HL-60/S4 treated with retinoic acid at 250 ng/mL for 4 days and 3 days (cell line): ENCODE data around the gene RHOH.

Experiments
- in situ Hi-C: fragments of 300-500 bp; cut with MboI; formaldehyde crosslinking; loops from 2 replicates; pipeline ENCODE4 v1.7.0; 2022; ENCODE audit warnings: low sequenced_read_pairs

RHOH gene

DNA sequence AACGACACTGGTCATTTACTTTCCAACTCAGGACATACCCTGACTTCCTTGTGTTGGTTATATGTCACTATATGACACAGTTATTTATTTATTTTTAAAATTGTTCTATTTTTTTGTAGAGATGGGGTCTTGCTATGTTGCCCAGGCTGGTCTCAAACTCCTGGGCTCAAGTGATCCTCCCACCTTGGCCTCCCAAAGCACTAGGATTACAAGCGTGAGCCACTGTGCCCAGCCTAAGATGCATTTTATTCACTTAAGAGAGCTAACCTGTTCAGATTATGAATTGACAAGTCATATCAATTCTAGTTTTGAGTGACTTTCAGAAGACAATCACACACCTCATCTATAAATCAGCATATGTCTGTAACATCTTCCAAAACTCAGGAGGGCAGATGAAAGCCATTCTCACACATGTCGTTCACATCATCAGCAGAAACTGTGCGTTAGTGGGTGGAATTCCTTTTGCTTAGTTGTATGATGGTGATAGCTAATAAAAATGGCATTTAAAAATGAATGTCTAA, 9.4 kb upstream of the RHOH start:
- in situ Hi-C loops, result no loop called here

DNA sequence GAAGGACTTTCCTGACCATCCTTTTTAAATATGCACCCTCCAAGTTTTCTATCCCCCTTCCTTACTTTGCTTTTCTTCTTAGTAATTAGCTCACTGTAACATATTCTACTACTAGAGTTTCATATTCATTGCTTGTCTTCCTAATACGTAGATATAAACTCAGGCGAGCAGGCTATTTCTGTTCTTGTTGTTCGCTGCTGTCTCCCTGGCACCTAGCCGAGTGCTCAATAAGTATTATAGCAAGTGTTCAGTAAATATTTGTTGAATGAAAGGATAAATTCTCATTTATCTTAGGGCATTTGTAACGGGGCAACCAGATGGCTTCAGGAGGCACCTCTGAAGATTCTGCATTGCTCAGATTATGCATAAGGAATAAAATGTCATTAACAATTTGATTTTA, 6.8 kb upstream of the RHOH start:
- in situ Hi-C loops, result no loop called here

DNA sequence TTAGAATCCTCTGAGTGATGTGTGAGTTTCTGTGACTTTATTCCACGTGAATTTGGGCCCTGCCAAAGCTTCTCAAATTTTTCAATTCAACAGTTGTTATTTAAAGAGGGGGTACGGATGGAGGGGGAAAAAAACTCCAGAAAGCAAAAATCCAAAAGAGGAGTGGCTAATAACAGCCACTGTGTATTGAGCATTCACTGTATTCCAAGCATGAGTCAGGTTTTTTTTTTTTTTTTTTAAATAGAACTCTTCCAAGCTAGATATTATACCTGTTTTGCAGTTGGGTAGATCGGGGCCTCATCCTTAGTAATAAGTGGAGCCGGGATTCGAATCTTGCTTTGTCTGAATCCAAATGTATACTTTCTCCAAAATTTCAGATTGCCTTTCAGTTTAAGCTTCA, 6.4 kb upstream of the RHOH start:
- in situ Hi-C loops, result no loop called here

DNA sequence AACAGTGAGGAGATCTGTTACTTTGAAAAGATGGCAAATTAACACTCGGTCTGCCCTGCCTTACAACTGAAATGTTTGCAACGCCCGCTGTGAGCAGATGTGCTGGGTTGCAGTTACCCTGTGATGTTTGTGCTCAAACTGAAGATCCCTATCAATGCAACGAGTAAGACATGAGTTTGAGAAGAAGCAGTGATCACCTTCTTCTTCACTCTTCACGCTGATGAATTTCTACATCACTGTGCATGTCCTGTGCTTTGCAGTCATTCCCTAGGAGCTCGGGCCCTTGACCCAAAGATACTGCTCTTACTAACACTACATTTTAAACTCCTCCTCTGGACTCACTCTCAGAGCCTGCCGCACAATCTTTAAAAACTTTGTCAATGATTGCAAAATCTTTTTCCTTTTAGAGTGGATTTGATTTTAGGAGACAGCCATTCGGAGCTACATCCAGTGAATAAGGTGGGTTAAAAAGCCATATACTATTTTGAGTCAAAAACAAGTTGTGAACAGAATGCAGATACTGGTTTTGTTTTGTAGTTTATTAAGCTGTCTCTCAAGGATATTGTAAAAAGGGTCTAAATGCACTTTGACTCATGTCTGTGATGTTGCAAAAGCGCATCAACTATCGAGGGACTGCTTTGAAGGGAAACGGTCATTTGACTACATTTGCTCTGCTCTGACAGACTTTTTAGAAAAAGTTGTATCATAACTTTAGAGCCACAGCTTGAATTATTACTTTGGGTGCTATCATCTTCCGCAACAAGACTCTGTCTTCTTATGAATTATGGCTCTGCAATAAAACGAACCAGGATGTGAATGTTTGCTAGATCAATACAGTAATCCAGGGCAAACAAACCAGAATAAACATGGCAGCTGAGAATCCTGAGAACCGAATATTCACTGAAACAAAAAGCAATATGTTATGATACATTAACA, 5.7 kb upstream of the RHOH start:
- in situ Hi-C loops, result no loop called here

- in situ Hi-C loops, result no loop called here
Measured at GRCh38 chr4:40192114-40193015, 4.5 kb upstream of the RHOH start.

- in situ Hi-C loops, result no loop called here
Measured at GRCh38 chr4:40193016-40193571, 3.7 kb upstream of the RHOH start.

DNA sequence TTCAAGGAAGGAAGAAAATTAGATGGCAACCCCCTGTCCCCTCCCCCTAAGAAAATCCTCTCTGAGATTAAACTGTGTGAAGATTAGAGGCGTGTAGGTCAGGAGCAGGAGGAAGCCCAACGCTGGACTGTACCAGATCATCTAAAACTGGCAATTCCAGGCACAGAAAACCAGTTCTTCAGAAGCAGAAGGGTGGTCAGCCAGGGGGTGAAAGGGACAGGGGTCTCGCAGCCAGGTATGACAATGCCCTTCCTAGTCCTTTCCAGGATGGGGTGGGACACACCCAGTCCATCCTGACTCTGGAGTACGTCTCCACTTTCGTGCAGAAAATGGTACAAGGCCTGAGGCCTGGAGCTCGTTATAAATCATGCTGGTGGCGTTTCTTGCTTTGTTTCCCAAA, 3.3 kb upstream of the RHOH start:
- in situ Hi-C loops, result no loop called here

DNA sequence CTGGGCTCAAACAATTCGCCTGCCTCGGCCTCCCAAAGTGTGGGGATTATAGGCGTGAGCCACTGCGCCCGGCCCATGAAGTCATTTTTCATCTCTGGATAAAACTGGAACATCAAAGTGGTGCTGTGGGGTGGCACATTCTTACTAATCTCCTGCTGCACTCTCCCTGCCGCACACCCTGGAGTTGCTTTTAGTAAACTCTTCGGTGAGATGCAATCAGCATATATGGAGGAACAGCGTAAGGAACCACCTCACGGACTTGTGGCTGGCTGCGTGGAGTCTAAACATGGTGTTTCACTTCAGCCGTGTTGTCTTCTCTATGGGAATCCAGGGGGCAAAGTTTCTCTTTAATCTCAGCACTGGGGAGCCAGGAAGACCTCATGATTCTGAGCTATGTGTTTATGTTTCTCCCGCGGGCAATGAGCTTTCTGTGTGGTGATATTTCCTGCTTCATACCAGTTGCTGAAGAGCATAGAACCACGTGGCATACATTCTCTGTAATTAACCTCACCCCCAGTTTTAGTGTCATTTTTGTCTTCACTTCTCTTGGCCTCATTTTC, 2.1 kb upstream of the RHOH start:
- in situ Hi-C loops, result no loop called here

DNA sequence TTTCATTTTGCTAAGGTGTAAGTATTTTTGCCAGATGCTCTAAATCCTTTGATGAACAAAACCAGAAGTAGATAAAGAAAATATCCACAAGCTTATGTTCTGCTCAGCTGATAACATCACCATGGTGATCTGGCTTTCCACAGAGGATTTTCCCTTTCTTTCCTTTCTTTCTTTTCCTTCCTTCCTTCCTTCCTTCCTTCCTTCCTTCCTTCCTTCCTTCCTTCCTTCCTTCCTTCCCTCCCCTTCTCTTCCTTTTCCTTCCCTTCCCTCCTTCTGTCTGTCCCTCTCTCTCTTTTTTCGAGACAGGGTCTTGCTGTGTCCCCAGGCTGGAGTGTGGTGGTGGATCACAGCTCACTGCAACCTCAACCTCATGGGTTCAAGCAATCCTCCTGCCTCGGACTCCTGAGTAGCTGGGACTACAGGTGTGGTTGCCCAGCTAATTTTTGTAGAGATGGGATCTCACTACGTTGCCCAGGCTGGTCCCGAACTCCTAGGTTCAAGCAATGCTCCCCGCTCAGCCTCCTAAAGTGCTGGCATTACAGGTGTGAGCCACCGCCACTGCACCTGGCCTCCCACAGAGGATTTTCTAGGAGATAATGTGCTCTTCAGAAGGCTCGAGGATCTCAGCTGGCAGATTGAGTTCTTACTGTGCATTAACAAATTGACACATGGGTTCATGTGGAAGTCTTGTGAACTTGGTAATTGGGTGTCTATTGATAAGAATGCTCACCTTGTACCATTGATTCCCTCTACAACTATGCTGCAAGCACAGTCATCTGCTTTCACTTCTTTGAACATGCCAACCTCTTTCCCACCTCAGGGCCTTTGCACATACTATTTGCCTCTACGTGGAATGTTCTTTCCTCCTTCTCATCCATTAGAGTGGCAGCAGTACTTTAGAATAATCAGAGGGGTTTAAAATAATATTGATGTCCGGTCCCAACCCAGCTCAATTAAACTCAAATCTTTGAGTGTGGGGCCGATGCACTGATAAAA, 1.4 kb upstream of the RHOH start:
- in situ Hi-C loops, result no loop called here

- in situ Hi-C loops, result no loop called here
Measured at GRCh38 chr4:40196272-40196671, 559 bp upstream of the RHOH start.

DNA sequence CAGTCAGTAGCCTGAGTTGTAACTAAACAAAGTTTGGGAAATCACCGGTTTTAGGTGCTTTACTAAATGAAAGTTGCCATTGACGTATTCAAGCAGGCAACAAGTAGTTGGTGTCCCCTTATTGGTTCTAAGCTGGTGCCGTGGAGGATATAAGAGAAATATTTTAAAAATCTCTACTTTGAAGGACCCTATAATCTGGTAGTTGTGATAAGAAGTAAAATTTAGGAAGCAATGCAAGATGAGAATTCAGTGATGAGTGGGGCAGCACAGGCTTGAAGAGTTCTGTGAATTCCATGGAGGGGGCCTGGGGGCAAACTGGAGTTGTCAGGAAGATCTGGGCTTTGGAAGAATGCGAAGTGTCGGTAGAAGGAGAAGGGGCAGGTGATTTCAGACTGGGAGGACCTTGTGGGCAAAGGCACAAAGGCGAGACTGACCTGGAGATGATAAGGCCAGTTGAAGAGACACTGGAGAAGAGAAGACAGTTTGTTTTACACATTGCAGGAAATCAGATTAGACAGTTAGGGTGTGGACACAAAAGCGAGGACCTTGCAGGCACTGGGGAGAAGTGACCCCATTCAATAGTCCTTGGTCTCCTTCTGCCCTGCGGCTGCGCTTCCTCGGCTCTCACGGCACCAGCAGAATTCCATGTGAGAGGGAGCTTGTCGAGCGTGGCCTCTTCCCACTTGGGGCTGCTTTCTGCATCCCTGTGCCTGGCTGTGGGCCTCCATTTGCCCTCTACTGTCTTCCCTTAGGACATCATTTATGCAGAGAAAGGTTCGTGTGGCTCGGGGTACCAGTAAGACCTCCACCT, 1.3 kb downstream of the RHOH start:
- in situ Hi-C loops, result no loop called here

DNA sequence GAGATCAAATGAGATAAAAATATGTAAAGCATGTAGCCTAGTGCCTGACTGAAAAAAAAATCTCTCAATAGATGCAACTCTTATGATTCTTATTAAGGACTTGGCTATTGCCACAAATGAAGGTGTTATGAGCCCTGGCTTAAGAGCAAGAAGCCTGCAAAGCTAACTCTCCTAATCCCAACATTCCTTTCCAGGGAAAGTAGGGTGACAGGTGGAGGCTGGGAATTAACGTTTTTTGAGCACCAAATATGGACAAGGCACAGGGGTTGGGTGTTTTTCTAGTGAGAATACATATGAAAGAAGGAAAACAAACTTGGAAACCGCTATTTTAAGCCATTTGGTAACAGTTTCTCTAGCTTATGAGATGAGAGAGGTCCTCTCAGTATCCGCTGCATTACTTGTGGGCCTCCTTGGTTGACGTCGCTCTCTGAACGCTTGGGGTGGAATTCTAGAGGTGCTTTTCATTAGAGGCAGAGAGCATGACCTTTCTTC, 2.4 kb downstream of the RHOH start:
- in situ Hi-C loops, result no loop called here

DNA sequence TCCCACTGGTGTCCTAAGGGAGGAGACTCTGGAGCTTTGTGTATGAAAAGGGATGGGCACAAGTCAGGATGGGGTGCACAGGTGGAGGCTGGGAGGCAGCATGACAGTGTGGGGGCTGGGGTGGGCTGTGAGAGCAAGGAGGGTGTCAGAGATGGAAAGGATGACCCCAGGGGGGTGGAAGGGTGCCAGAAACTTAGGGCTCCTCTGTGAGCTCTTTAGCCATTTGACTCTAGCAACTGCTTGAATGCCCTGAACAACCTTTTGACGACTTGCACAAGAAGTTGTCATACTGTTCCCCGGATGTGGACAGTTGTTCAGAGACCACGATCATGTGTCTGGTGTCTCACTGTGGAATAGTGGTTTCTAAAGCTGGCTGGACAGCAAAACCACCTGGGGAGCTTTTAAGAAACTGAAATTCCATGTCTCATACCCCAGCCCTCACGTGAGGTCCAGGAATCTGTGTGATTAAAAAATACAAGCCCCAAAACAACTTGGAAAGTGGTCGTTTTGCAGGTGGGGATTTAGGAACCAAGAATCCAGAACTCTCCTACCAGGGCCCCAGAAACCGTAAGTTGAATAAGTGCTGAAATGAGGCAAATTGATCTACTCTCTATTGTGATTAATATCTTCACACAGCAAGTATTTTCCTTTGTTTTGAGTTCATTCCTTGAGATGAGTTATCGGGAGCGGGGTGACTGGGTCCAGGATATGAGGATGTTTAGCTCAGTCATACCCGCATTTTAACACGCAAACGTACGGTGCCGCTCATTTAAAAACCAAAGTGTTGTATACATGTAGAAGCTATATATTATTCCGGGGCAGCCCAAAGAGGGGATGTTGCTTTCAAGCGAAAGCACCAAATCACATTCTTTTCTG, 3.4 kb downstream of the RHOH start:
- in situ Hi-C loops, result no loop called here

DNA sequence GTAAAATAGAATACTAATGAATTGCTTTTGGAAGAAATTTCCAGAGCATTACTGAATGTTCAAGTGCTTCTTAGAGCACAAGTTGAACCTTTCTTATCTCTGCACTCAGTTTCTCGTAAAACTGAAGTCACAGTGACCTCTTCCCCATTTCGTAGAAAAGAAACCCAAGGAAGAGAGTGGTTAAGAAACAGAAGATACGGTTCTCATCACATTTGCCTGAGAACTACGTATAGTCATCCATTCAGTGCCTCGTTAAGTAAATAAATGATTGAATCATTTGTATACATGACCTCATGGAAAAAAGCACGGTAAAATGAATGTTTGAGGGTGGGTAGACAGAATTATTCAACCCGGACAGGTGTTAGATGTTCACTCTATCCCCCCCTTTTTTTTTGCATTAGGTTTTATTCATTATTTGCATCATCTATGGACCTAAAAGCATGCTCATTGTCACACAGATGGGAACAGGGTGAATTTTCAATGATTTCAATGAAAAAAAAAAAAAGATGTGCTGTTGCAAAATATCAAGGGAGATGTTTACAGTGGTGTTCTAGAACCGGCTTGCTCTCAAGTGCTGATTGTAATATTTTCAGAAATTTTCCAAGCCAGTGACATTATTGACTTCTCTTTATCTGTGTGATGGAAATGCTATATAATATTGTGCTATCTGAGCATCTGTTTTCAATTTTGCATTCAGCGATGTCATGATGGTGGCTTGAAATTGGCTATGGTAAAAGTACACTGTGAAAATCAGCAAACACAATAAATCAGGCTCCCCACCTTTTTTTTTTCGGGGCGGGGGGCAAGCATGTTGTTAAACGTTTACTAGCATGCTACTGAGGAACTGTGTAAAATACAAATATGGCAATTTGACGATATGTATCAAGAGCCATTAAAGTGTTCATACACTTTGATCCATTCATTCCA, 4.3 kb downstream of the RHOH start:
- in situ Hi-C loops, result no loop called here

DNA sequence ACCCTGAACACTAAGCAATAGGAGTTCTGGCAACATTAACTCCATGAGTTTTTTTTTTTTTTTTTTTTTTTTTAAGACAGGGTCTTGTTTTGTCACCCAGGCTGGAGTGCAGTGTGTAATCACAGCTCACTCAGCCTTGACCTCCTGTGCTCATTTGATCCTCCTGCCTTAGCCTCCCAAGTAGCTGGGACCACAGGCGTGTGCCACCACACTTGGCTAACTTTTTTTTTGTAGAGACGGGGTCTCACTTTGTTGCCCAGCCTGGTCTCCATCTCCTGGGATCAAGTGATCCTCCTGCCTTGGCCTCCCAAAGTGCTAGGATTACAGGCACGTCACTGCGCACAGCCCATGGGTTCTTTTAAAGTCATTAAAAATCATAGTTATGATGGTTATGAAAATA, 5.1 kb downstream of the RHOH start:
- in situ Hi-C loops, result no loop called here

- in situ Hi-C loops, result no loop called here
Measured at GRCh38 chr4:40202474-40202873, 5.6 kb downstream of the RHOH start.
